Endothelial cell of umbilical vein (primary cell): Measurements from ENCODE around the gene TRIM22.
"Not testable (repeated sequence)": the region's sequence is repeated elsewhere in the genome, so short reads cannot be mapped to it uniquely, and the experiment has no call there.

Experiments used
- CTCF ChIP-seq, 2 donors: IDR thresholded peaks; 1 replicate in 1 of 2; 2 replicates in 1 of 2; pipeline ENCODE4 v1.5.1; 2011; ENCODE audit warnings: low read length in 2 of 2, mild to moderate bottlenecking in 2 of 2, moderate library complexity in 2 of 2, control low read depth in 1 of 2, inconsistent platforms in 1 of 2, low read depth in 1 of 2; ENCODE audit not compliant: insufficient read depth in 1 of 2; ENCODE audit errors: extremely low read depth in 1 of 2
- EZH2 ChIP-seq: IDR thresholded peaks from 2 replicates; pipeline ENCODE4 v1.6.1; 2012; ENCODE audit warnings: borderline replicate concordance, low read depth, mild to moderate bottlenecking, moderate library complexity, low read length, inconsistent platforms; ENCODE audit not compliant: severe bottlenecking
- FOS ChIP-seq: IDR thresholded peaks from 2 replicates; pipeline ENCODE4 v1.6.1; 2011; ENCODE audit warnings: mild to moderate bottlenecking, low read length, moderate library complexity, borderline replicate concordance; ENCODE audit not compliant: insufficient read depth
- GATA2 ChIP-seq: IDR thresholded peaks from 2 replicates; pipeline ENCODE4 v1.7.0; 2011; ENCODE audit warnings: low read depth, mild to moderate bottlenecking, moderate library complexity, mixed read lengths, low read length; ENCODE audit not compliant: insufficient read length, insufficient read depth
- JUN ChIP-seq: IDR thresholded peaks from 2 replicates; pipeline ENCODE4 v1.6.1; 2011; ENCODE audit warnings: borderline replicate concordance, low read depth; ENCODE audit not compliant: insufficient read length, insufficient read depth
- MYC ChIP-seq: IDR thresholded peaks from one replicate; pipeline ENCODE4 v1.6.1; 2011; ENCODE audit warnings: mild to moderate bottlenecking, low read depth, low read length
- POLR2A ChIP-seq: IDR thresholded peaks from 2 replicates; pipeline ENCODE4 v1.6.1; 2012; ENCODE audit warnings: low read depth, mild to moderate bottlenecking, control low read depth, low read length
- POLR2AphosphoS5 ChIP-seq: IDR thresholded peaks from 2 replicates; pipeline ENCODE4 v1.6.1; 2012; ENCODE audit warnings: low read depth, mild to moderate bottlenecking, control low read depth, low read length, moderate library complexity; ENCODE audit not compliant: insufficient read depth
- TF ChIP-seq, protein P1 (sequence below): IDR thresholded peaks from 2 replicates; pipeline ENCODE4 v1.6.1; 2011; ENCODE audit not compliant: insufficient read depth, insufficient read length

- TF ChIP-seq CTCF (IDR thresholded peaks at IDR 0.05; ENCODE audit: extremely low read depth in 1 of 2, insufficient read depth in 1 of 2, low read depth in 1 of 2, low read length in 2 of 2); POLR2A; JUN; POLR2AphosphoS5; MYC; FOS; EZH2; GATA2: not testable (repeated sequence)
- TF ChIP-seq, protein P1, sequence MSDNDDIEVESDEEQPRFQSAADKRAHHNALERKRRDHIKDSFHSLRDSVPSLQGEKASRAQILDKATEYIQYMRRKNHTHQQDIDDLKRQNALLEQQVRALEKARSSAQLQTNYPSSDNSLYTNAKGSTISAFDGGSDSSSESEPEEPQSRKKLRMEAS = not testable (repeated sequence)
Measured at GRCh38 chr11:5683620-5684019, 6.0 kb upstream of the TRIM22 start.
